Activated T-cell treated with anti-CD3 and anti-CD28 coated beads, Interleukin-2, amount 50 U/mL, for 72 hours (primary cell): Measurements from ENCODE around the gene ADGRL1. TPM values are rescaled to one million over a fixed set of nuclear protein-coding genes. Genes with fewer than 3 reads are reported as not detected.
A peak's percentile ranks its signal among the peaks of the same experiment; 100 is the strongest.

Experiments used
- ATAC-seq, 2 donors: fragments of 150-1000 bp; cut with Tn5 transposase; replicated peaks in 1 of 2; 2 replicates each; pipeline ENCODE4 v1.10.0; 2021; ENCODE audit warnings: moderate library complexity in 2 of 2, mild to moderate bottlenecking in 1 of 2
- DNase-seq, 2 donors: peaks; one replicate each; pipeline ENCODE4 v3.0.0; 2021 to 2022; ENCODE audit warnings: mixed read lengths in 1 of 2
- H3K27ac Mint-ChIP-seq: one replicate; pipeline ENCODE4 v1.8.0; 2022; ENCODE audit warnings: mild to moderate bottlenecking, moderate library complexity, mixed read lengths
- H3K27me3 Mint-ChIP-seq: one replicate; pipeline ENCODE4 v1.8.0; 2022; ENCODE audit warnings: low read depth, mixed read lengths
- H3K36me3 Mint-ChIP-seq, 2 donors: one replicate each; pipeline ENCODE4 v1.8.0; 2022; ENCODE audit warnings: mixed read lengths in 2 of 2, mild to moderate bottlenecking in 1 of 2; ENCODE audit not compliant: insufficient read depth in 2 of 2
- H3K4me1 Mint-ChIP-seq: one replicate; pipeline ENCODE4 v1.8.0; 2022; ENCODE audit warnings: low read depth, mixed read lengths
- H3K4me3 Mint-ChIP-seq, 2 donors: one replicate each; pipeline ENCODE4 v1.8.0; 2022; ENCODE audit warnings: mild to moderate bottlenecking in 2 of 2, mixed read lengths in 2 of 2, moderate library complexity in 2 of 2
- H3K9me3 Mint-ChIP-seq, 2 donors: one replicate each; pipeline ENCODE4 v1.8.0; 2022; ENCODE audit warnings: mixed read lengths in 2 of 2
- total RNA-seq, 2 donors: library from RNA; stranded (reverse); gene quantifications; one replicate each; pipeline ENCODE4 v1.2.3, GENCODE V29; 2022

ADGRL1 gene
- total RNA-seq, 2 donors from 2014 or later, result 15.0 to 21.2 TPM

GRCh38 chr19:14120497-14120780, 85.5 kb downstream of the ADGRL1 start:
- peaks cover 27% of the 10 kb centered on the region for H3K4me1 Mint-ChIP-seq
- H3K36me3 Mint-ChIP-seq, result peaks cover 0 to 8% of the 10 kb centered on the region in 2 donors
- no peaks in the 10 kb centered on the region for H3K9me3 Mint-ChIP-seq
- no peak for DNase-seq
- no peaks in the 10 kb centered on the region for H3K27me3 Mint-ChIP-seq
- no peak overlapping the region for H3K4me3 Mint-ChIP-seq
- no peak overlapping the region for H3K27ac Mint-ChIP-seq
- no peak for ATAC-seq

GRCh38 chr19:14119644-14120496, 86.1 kb downstream of the ADGRL1 start:
- Mint-ChIP-seq H3K27ac (no peak overlapping the region), H3K4me1 (peaks cover 31% of the 10 kb centered on the region), H3K9me3 (no peaks in the 10 kb centered on the region), H3K27me3 (no peaks in the 10 kb centered on the region), H3K4me3 (no peak overlapping the region), H3K36me3 (peaks cover 0 to 8% of the 10 kb centered on the region in 2 donors)
- DNase-seq (no peak), ATAC-seq (no peak)

- Mint-ChIP-seq H3K27ac (peak overlapping the region; percentile 92), H3K9me3 (no peaks in the 10 kb centered on the region)
These were observed 86.8 kb downstream of the ADGRL1 start for GRCh38 chr19:14119146-14119545.

GRCh38 chr19:14118165-14119051, 87.6 kb downstream of the ADGRL1 start:
- no peak for ATAC-seq
- no peaks in the 10 kb centered on the region for H3K9me3 Mint-ChIP-seq

More at GRCh38 chr19:14119146-14119545, 86.8 kb downstream of the ADGRL1 start:
- H3K4me3 Mint-ChIP-seq, result peak overlapping the region; percentile 94 to 97
- ATAC-seq (no peak), DNase-seq (no peak)
- H3K36me3 Mint-ChIP-seq, result peaks cover 0 to 5% of the 10 kb centered on the region in 2 donors
- H3K27me3 Mint-ChIP-seq, result no peaks in the 10 kb centered on the region
- H3K4me1 Mint-ChIP-seq, result peaks cover 34% of the 10 kb centered on the region

GRCh38 chr19:14117668-14118164, 88.3 kb downstream of the ADGRL1 start, which contains the start of gene PRKACA:
TSS of gene PRKACA (minus strand) at chr19:14117762. CDS start at chr19:14117547, 215 bp downstream.
- Mint-ChIP-seq H3K4me1 (peaks cover 44% of the 10 kb centered on the region), H3K4me3 (peak within 1 kb of the TSS; percentile 96 to 97), H3K27ac (peak within 1 kb of the TSS; percentile 92), H3K36me3 (peaks cover 0 to 3% of the 10 kb centered on the region in 2 donors), H3K9me3 (no peaks in the 10 kb centered on the region), H3K27me3 (no peaks in the 10 kb centered on the region)
- ATAC-seq (peak; percentile 93 to 95), DNase-seq (peak; percentile 98 to 99)

More at GRCh38 chr19:14118165-14119051, 87.6 kb downstream of the ADGRL1 start:
- peaks cover 0 to 5% of the 10 kb centered on the region in 2 donors for H3K36me3 Mint-ChIP-seq
- H3K4me3 Mint-ChIP-seq, result peak overlapping the region; percentile 94 to 97
- H3K4me1 Mint-ChIP-seq, result peaks cover 39% of the 10 kb centered on the region
- H3K27me3 Mint-ChIP-seq, result no peaks in the 10 kb centered on the region
- DNase-seq, result peak; percentile 31 to 36
- H3K27ac Mint-ChIP-seq, result peak overlapping the region; percentile 92

- peaks cover 45% of the 10 kb centered on the region for H3K4me1 Mint-ChIP-seq
- peak; percentile 3 to 4 for ATAC-seq
- H3K4me3 Mint-ChIP-seq, result peak overlapping the region; percentile 88 to 96
- no peak for DNase-seq
- H3K36me3 Mint-ChIP-seq, result peaks cover 0 to 3% of the 10 kb centered on the region in 2 donors
- no peaks in the 10 kb centered on the region for H3K27me3 Mint-ChIP-seq
- H3K9me3 Mint-ChIP-seq, result no peaks in the 10 kb centered on the region
- H3K27ac Mint-ChIP-seq, result peak overlapping the region; percentile 47
These were observed 88.9 kb downstream of the ADGRL1 start for GRCh38 chr19:14116918-14117578.

- H3K9me3 Mint-ChIP-seq, result no peaks in the 10 kb centered on the region
- peaks cover 0 to 3% of the 10 kb centered on the region in 2 donors for H3K36me3 Mint-ChIP-seq
- H3K27ac Mint-ChIP-seq, result peak overlapping the region; percentile 19
- DNase-seq, result no peak
- H3K4me1 Mint-ChIP-seq, result peaks cover 49% of the 10 kb centered on the region
- ATAC-seq, result no peak
- no peaks in the 10 kb centered on the region for H3K27me3 Mint-ChIP-seq
- H3K4me3 Mint-ChIP-seq, result peak overlapping the region; percentile 88 to 96
These were observed 89.4 kb downstream of the ADGRL1 start for GRCh38 chr19:14116525-14116917.

- Mint-ChIP-seq H3K27me3 (no peaks in the 10 kb centered on the region), H3K27ac (no peak overlapping the region), H3K4me3 (peak overlapping the region; percentile 88 to 96), H3K36me3 (peaks cover 0 to 2% of the 10 kb centered on the region in 2 donors), H3K9me3 (no peaks in the 10 kb centered on the region), H3K4me1 (peaks cover 51% of the 10 kb centered on the region)
- ATAC-seq (no peak), DNase-seq (no peak)
These were observed 90.2 kb downstream of the ADGRL1 start for GRCh38 chr19:14115756-14116155.

GRCh38 chr19:14114854-14115253, 91.1 kb downstream of the ADGRL1 start:
- H3K27me3 Mint-ChIP-seq, result no peaks in the 10 kb centered on the region
- DNase-seq (peak; percentile 73 to 76), ATAC-seq (no peak)
- peak overlapping the region in 1 of 2 donors; percentile 32 for H3K4me3 Mint-ChIP-seq
- no peaks in the 10 kb centered on the region for H3K9me3 Mint-ChIP-seq
- no peak overlapping the region for H3K27ac Mint-ChIP-seq
- H3K36me3 Mint-ChIP-seq, result peaks cover 0 to 2% of the 10 kb centered on the region in 2 donors
- peaks cover 54% of the 10 kb centered on the region for H3K4me1 Mint-ChIP-seq

- ATAC-seq (no peak), DNase-seq (no peak)
- Mint-ChIP-seq H3K27me3 (no peaks in the 10 kb centered on the region), H3K4me3 (no peak overlapping the region), H3K36me3 (peaks cover 0 to 2% of the 10 kb centered on the region in 2 donors), H3K9me3 (no peaks in the 10 kb centered on the region), H3K4me1 (peaks cover 55% of the 10 kb centered on the region), H3K27ac (no peak overlapping the region)
These were observed 91.5 kb downstream of the ADGRL1 start for GRCh38 chr19:14114439-14114838.

GRCh38 chr19:14113762-14114414, 92.1 kb downstream of the ADGRL1 start:
- H3K9me3 Mint-ChIP-seq, result no peaks in the 10 kb centered on the region
- no peak overlapping the region for H3K27ac Mint-ChIP-seq
- peaks cover 0 to 2% of the 10 kb centered on the region in 2 donors for H3K36me3 Mint-ChIP-seq
- peaks cover 50% of the 10 kb centered on the region for H3K4me1 Mint-ChIP-seq
- DNase-seq (peak; percentile 49 to 57), ATAC-seq (no peak)
- H3K4me3 Mint-ChIP-seq, result peak overlapping the region; percentile 29 to 50
- H3K27me3 Mint-ChIP-seq, result no peaks in the 10 kb centered on the region

- H3K27ac Mint-ChIP-seq, result no peak overlapping the region
- H3K4me3 Mint-ChIP-seq, result no peak overlapping the region
- peaks cover 44% of the 10 kb centered on the region for H3K4me1 Mint-ChIP-seq
- H3K9me3 Mint-ChIP-seq, result no peaks in the 10 kb centered on the region
- H3K27me3 Mint-ChIP-seq, result no peaks in the 10 kb centered on the region
- DNase-seq (no peak), ATAC-seq (no peak)
- H3K36me3 Mint-ChIP-seq, result peaks cover 0 to 2% of the 10 kb centered on the region in 2 donors
These were observed 93.1 kb downstream of the ADGRL1 start for GRCh38 chr19:14112809-14113385.
